HUES64 (cell line): ENCODE results near the gene CTNNBIP1.
A peak's percentile ranks its signal among the peaks of the same experiment; 100 is the strongest.

Experiments used
- H3K27ac ChIP-seq: 2 replicates; pipeline ENCODE4 v1.7.0; 2013; ENCODE audit warnings: low read depth, low read length, inconsistent platforms
- H3K27me3 ChIP-seq: 2 replicates; pipeline ENCODE4 v1.6.1; 2013; ENCODE audit warnings: mild to moderate bottlenecking, low read length; ENCODE audit not compliant: insufficient read depth
- H3K36me3 ChIP-seq: 2 replicates; pipeline ENCODE4 v1.6.1; 2013; ENCODE audit warnings: mild to moderate bottlenecking, low read length; ENCODE audit not compliant: insufficient read depth
- H3K4me1 ChIP-seq: 2 replicates; pipeline ENCODE4 v1.6.1; 2013; ENCODE audit warnings: mild to moderate bottlenecking, low read length, moderate library complexity; ENCODE audit not compliant: insufficient read depth
- H3K4me3 ChIP-seq: 2 replicates; pipeline ENCODE4 v1.5.1; 2013; ENCODE audit warnings: mild to moderate bottlenecking, low read length, moderate library complexity
- H3K9ac ChIP-seq: 2 replicates; pipeline ENCODE4 v1.6.1; 2013; ENCODE audit warnings: mild to moderate bottlenecking, low read depth, low read length
- H3K9me3 ChIP-seq: 2 replicates; pipeline ENCODE4 v1.6.1; 2013; ENCODE audit warnings: low read depth, low read length; ENCODE audit not compliant: insufficient read depth
- WGBS: fragments of 150-250, 120-280 bp; methylation state at CpG from one replicate; pipeline ENCODE4 v1.1.7; 2013; ENCODE audit warnings: missing lambda C conversion rate; 5-methylcytosine and 5-hydroxymethylcytosine counted together

CTNNBIP1 gene

DNA sequence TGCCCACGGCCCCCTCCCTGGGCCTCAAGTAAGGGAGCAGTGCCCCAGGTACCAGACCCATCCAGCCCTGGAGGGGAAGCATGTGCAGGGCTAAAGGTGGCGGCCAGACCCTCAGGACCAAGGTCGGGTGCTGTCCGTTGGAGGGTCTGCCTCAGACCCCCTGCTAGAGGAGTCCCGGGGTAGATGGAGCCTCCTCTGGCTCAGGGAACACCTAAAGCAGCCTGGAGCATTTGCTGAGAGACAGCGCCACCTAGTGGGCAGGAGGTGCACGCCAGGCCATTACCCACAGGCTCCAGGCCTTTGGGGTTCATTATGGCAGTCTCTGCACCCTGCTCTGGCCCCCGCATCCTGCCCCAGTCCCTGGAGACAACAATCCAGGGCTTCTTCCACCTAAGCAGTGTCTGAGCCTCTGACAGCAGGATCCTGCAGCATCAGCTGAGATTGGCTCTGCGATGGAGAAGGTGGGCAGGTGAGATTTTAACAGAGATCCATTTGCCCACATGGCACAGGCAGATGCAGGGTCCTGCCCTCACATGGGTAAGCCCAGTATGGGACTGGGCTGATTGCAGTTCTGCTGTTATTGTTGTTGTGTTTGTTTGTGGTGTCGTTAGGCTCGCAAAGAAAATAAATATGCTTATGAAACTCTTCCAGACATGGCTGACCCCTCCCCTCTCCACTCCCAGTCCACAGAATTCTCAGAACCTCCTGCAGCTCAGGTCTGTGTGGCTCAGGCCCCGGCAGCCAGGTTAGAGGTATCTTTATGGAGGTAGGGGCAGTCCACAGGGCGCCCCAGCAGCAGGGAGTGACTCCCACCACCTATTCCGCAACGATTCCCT is 42.4 kb downstream of the CTNNBIP1 start:
- no peaks in the 10 kb centered on the region for H3K27me3 ChIP-seq
- no peak overlapping the region for H3K4me3 ChIP-seq
- no peaks in the 10 kb centered on the region for H3K4me1 ChIP-seq
- 54% methylated on average over 14 of the region's 15 CpGs for WGBS
- no peaks in the 10 kb centered on the region; the same call in 1 of the 2 replicates for H3K36me3 ChIP-seq
- no peak overlapping the region for H3K9ac ChIP-seq
- no peaks in the 10 kb centered on the region for H3K9me3 ChIP-seq
- no peak overlapping the region for H3K27ac ChIP-seq

DNA sequence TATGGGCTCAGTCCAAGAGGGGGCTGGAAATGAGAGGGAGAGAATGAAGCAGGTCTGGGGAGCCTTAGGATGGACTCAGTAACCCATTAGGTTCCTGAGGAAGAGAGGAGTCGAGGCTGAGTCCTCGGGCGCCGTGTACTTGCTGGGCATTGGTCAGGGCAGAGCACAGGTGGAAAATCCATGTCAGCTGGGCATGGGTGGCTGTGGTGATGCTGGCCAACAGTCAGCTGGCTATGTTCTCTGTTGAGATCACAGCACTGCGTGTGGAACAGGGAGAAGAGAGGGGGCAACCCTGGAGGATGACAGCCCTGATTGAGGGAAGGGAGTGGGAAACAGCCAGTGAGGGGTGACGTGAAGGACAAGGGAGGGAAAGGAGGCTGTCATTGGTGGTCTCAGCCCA is 43.2 kb downstream of the CTNNBIP1 start:
- Histone ChIP-seq H3K27me3 (no peaks in the 10 kb centered on the region), H3K9me3 (no peaks in the 10 kb centered on the region), H3K4me1 (no peaks in the 10 kb centered on the region), H3K27ac (no peak overlapping the region), H3K9ac (no peak overlapping the region), H3K4me3 (no peak overlapping the region), H3K36me3 (no peaks in the 10 kb centered on the region; the same call in 1 of the 2 replicates)
- 90% methylated on average over 6 of the region's 6 CpGs for whole genome bisulfite sequencing

DNA sequence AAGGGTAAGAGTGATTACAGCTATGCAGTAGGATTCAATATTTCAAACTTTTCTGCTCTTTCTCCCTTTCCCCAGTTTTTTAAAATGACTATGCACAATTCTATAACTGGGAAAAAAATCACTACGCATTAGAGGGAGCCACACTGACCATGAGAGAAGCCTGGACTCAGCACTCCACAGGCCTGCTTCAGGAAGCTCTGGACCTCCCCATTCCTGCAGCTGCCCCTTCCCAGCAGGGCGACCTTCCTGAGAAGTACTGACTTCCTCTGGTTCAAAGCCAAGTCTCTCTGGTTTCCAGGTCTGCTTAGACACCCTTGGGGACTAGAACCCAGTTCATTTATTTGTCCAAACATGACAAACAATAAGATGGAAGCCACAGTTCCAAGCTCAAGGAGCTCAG is 44.3 kb downstream of the CTNNBIP1 start:
- Histone ChIP-seq H3K4me3 (no peak overlapping the region), H3K36me3 (no peaks in the 10 kb centered on the region; the same call in 1 of the 2 replicates), H3K9ac (no peak overlapping the region), H3K27ac (no peak overlapping the region), H3K9me3 (no peaks in the 10 kb centered on the region), H3K4me1 (no peaks in the 10 kb centered on the region), H3K27me3 (no peaks in the 10 kb centered on the region)
- 90% methylated on average over 2 of the region's 2 CpGs for WGBS

DNA sequence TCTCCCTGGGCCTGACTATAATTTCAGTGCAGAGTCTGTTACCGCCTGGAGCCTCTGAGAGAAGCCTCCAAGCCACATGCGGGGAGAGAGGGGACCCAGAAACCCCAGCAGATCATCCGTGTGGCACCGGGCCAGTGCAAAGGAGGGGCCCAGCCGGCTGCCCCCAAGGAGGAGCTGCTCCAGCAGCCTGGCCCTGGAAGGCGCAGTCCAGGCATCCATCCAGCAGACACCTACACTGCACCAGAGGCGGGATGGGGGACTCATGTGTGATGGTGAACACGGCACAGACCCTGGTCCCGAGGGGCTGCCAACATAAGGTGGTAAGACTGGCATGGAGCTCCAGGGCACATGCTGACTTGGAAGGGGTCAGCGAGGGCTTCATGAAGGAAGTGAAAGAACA is 46.7 kb downstream of the CTNNBIP1 start:
- Histone ChIP-seq H3K9ac (no peak overlapping the region), H3K4me1 (peaks cover 8% of the 10 kb centered on the region), H3K9me3 (no peaks in the 10 kb centered on the region), H3K36me3 (peaks cover 3% of the 10 kb centered on the region; the same call in 1 of the 2 replicates), H3K27me3 (no peaks in the 10 kb centered on the region), H3K4me3 (no peak overlapping the region), H3K27ac (no peak overlapping the region)
- 92% methylated on average over 10 of the region's 10 CpGs for WGBS

DNA sequence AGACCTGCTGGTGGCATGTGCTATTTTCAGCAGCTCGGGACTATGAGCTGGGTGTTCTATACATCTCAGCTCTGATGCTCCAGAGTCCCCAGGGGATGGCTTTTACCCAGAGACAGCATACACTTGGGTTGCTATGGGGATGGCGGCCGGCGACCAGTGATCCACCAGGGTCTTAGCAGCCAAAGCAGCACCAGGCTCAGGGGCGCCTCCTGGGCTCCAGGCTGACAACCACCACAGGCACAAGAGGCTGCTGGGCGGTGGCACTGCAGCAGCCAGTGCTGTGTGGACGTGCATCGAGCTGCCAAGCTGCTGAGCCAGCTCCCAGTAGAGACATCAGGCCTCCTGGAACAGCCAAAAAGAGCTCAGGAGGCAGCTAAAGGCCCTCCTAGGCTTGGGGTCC is 48.7 kb downstream of the CTNNBIP1 start:
- Histone ChIP-seq H3K36me3 (0 out of 2 replicates have a peak, but pooled peaks cover 3% of the 10 kb centered on the region), H3K27me3 (no peaks in the 10 kb centered on the region), H3K4me1 (peaks cover 8% of the 10 kb centered on the region), H3K9ac (no peak overlapping the region), H3K27ac (no peak overlapping the region), H3K9me3 (no peaks in the 10 kb centered on the region), H3K4me3 (no peak overlapping the region)
- WGBS, result 82% methylated on average over 8 of the region's 8 CpGs

DNA sequence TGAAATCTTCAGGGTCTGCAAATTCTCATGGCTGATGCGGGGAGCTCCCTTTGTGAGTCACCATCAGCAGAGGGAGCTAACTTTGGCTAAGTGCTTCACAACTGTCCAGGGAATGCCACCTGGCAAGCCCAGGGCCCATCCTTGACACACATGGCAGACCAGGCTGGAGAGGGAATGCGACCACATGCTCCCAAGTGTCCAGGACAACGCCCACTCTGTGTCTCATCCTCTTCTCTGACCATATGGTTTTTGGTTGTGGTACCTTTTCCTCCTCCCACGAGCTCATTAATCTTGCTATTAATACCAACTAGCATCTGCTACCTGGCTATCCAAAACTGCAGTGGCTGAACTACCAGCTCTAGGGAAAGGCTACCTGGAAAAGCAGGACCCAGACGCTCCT is 49.2 kb downstream of the CTNNBIP1 start:
- H3K4me1 ChIP-seq, result peaks cover 8% of the 10 kb centered on the region
- no peak overlapping the region for H3K27ac ChIP-seq
- H3K9ac ChIP-seq, result no peak overlapping the region
- WGBS, result 92% methylated on average over 5 of the region's 5 CpGs
- no peaks in the 10 kb centered on the region for H3K9me3 ChIP-seq
- H3K36me3 ChIP-seq, result 0 out of 2 replicates have a peak, but pooled peaks cover 3% of the 10 kb centered on the region
- H3K4me3 ChIP-seq, result no peak overlapping the region
- H3K27me3 ChIP-seq, result no peaks in the 10 kb centered on the region

DNA sequence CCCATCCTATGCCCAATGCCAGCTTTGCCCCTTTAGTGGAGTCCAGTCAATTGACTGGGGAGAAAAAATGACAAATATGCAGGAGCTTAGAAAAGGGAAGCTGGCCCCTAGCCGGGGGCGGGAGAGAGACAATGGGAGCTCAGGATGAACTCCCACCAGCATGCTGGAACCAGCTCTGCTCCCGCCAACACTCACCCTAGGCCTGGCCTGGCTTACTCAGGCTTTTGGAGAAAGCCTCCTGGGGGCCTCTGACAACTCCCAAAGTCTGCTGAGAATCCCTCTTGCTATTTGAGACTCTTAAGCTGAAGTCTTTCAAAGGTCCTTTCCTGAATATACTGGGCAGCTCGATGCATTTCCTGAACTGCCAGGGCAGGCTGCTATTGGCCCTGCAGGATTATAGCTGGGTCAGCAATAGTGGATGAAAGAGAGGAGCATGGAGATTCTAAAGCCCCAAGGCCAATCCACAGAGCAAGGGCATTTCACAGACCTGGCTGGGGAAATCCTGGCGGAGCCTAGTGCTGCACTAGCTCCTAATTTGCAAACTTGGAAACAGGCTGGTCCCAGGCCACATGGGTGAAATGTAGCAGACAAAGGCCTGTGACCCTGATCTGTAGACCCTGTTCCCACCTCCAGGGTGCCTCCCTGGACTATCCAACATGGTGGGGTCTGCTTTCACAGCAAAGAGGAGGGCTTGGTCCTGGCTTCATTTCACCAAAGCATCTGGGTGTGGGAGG is 50.6 kb downstream of the CTNNBIP1 start:
- peak overlapping the region; percentile 4; the same call in 1 of the 2 replicates for H3K9ac ChIP-seq
- no peak overlapping the region for H3K4me3 ChIP-seq
- 59% methylated on average over 5 of the region's 5 CpGs for WGBS

DNA sequence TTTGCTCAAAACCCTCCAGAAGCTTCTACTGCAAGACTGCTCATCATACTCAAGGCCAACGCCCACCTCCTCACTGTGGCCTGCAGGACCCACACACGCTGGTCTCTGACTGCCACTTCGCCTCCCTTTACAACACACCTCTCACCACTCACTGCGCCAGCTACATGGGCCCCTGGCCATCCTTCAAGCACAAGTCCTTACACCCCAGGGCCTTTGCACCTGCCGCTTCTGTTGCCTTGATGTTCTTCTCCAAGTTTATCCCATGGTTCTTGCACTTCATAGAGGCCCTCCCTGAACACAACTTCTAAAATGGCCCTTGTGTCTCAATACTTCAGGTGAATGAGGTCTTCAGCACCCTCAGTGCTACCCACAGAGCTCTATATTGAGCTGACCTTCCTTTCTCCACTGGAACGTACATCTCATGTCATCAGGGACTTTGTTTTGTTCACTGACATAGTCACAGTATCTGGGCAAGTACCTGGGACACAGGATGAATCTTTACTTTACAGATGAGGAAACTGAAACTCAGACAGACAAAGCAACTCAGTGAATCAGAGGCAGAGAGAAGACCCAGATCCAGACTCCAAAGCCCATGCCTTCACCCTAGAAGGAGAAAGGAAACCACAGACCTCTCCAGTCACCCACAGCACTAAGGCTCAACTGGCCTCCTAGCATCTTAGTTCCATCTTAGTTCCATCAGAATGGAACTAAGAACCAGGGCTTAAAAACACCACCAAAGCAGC is 51.6 kb downstream of the CTNNBIP1 start:
- Histone ChIP-seq H3K27ac (peak overlapping the region; percentile 44; the same call in 1 of the 2 replicates), H3K4me1 (peaks cover 8% of the 10 kb centered on the region), H3K9ac (no peak overlapping the region), H3K4me3 (no peak overlapping the region), H3K36me3 (0 out of 2 replicates have a peak, but pooled peaks cover 3% of the 10 kb centered on the region), H3K27me3 (no peaks in the 10 kb centered on the region), H3K9me3 (no peaks in the 10 kb centered on the region)
- WGBS, result 95% methylated on average over 6 of the region's 6 CpGs

More for the DNA sequence above, 50.6 kb downstream of the CTNNBIP1 start:
- Histone ChIP-seq H3K4me1 (peaks cover 8% of the 10 kb centered on the region), H3K36me3 (0 out of 2 replicates have a peak, but pooled peaks cover 3% of the 10 kb centered on the region), H3K9me3 (no peaks in the 10 kb centered on the region), H3K27me3 (no peaks in the 10 kb centered on the region), H3K27ac (peak overlapping the region; percentile 71)

DNA sequence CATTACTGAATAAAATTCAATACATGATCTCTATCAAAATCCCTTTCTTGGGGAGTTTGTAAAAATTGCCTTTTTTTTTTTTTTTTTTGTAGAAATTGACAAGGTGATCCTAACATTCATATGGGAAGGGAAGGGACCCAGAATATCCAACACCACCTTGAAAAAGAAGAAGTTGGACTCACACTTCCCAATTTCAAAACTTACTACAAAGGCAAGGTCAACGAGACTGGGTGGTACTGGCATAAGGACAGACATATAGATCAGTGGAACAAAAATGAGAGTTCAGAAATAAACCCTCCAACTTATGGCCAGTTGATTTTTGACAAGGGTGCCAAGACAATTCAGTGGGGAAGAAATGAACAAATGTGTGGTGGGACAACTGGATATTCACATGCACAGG is 54.9 kb downstream of the CTNNBIP1 start:
- H3K9ac ChIP-seq, result no peak overlapping the region

DNA sequence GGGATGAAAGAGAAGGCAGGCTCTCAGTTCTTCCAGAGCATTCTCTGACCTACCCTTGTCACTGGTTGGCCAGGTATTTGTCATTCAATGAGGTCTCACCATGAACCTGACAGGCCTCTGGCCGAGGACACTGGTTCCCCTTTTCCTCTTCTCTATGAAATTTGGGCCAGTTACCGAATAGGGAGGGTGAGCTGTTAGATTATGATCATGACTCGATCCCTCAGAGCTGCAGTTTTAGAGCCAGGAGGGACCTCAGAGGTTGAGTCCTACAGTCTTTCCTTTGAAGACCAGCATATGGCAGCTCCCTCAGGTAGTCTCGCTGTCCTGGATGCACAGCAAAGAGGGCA is 56.8 kb downstream of the CTNNBIP1 start:
- Histone ChIP-seq H3K4me3 (no peak overlapping the region), H3K9me3 (no peaks in the 10 kb centered on the region), H3K9ac (no peak overlapping the region), H3K27me3 (no peaks in the 10 kb centered on the region), H3K27ac (no peak overlapping the region), H3K4me1 (peaks cover 6% of the 10 kb centered on the region; the same call in 1 of the 2 replicates), H3K36me3 (no peaks in the 10 kb centered on the region)
- 84% methylated on average over 4 of the region's 4 CpGs for WGBS

More for the DNA sequence above, 54.9 kb downstream of the CTNNBIP1 start:
- Histone ChIP-seq H3K27ac (no peak overlapping the region), H3K36me3 (0 out of 2 replicates have a peak, but pooled peaks cover 3% of the 10 kb centered on the region), H3K4me3 (no peak overlapping the region), H3K4me1 (peaks cover 11% of the 10 kb centered on the region), H3K27me3 (no peaks in the 10 kb centered on the region), H3K9me3 (no peaks in the 10 kb centered on the region)
- WGBS, result 82% methylated on average over 1 of the region's 1 CpG
